Measurements from ENCODE around the gene VASP.

The VASP gene

DNA sequence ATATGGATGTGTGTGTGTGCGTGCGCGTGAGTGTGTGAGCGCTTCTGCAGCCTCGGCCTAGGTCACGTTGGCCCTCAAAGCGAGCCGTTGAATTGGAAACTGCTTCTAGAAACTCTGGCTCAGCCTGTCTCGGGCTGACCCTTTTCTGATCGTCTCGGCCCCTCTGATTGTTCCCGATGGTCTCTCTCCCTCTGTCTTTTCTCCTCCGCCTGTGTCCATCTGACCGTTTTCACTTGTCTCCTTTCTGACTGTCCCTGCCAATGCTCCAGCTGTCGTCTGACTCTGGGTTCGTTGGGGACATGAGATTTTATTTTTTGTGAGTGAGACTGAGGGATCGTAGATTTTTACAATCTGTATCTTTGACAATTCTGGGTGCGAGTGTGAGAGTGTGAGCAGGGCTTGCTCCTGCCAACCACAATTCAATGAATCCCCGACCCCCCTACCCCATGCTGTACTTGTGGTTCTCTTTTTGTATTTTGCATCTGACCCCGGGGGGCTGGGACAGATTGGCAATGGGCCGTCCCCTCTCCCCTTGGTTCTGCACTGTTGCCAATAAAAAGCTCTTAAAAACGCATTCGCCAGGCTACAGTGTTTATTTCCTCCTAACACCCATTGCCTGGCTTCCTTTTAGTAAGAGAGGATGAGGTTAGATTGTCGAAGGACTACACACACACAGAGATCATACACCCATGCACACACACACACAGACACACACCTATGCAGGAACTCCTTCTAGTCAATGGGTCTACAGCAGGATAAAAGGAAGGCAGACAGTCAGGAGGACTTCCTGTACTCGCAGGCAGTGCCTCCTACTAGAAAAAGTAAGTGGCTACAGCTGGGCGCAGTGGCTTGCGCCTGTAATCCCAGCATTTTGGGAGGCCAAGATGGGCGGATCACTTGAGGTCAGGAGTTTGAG is 32.4 kb upstream of the VASP start:
- no peak for DNase-seq

- DNase-seq: no peak
Measured at GRCh38 chr19:45475537-45476291, 31.6 kb upstream of the VASP start.

- no peak for DNase-seq
Measured at GRCh38 chr19:45476304-45476703, 31.0 kb upstream of the VASP start.

DNA sequence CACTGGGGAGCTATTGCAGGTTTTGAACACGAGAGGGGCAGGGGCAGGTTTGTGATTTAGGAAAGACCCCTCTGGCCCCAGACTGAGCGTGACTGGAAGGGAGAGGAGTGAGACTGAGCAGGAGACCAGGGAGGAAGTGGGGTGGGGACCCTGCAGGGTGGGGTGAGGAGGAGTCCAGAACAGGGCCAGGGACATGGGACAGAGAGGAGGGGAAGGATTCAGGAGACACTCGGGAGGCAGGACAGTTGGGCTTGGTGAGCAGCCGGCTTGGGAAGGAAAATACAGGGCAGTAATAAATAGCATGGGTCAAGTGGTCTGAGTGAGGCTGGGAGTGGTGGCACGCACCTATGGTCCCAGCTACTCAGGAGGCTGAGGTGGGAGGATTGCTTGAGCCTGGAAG is 30.1 kb upstream of the VASP start:
- DNase-seq: no peak

DNA sequence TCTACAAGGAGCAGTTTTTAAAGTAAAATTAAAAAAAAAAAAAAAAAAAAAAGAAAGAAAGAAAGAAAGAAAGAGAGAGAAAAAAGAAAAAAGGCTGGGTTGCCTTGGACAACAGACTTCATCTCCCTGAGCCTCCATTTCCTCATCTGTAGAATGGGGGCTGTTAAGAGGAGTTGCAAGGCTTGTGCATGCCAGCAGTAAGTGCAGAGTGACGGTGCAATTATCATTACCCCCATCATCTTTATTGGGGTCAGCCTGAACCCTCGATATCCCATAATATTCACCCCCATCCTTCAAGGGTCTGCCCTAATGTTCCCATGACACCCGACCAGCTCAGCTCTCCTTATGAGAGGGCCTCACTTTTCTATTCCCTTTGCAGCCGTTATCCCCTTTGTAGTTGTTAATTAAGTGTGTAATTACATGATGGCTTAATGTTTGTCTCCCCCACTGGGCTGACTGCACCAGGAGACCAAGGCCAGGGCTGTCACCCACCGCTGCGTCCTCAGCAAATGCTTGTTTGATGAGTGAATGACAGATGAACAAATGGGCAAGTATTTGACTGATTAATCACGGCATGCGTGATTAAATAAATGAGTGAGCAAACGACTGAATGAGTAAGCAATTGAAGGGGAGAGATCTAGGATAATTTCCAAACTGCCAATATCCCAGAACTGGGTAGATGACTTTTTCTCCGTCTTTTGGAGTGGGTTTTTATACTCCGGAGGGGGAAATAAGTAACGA is 29.4 kb upstream of the VASP start:
- no peak for DNase-seq

- peak; percentile 88 for DNase-seq
Measured at GRCh38 chr19:45478454-45479238, 28.6 kb upstream of the VASP start.

DNA sequence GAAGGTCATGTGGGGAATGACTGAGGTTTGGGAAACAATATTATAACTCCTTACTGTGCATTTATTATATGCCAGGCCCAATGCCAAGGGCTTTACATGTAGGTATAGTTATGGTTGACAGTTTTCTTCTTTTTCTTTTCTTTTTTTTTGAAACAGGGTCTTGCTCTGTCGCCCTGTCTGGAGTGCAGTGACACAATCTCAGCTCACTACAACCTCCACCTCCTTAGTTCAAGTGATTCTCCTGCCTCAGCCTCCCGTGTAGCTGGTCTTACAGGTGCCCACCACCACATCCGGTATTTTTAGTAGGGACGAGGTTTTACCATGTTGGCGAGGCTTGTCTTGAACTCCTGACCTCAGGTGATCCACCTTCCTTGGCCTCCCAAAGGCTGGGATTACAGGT is 24.2 kb upstream of the VASP start:
- DNase-seq: no peak

DNA sequence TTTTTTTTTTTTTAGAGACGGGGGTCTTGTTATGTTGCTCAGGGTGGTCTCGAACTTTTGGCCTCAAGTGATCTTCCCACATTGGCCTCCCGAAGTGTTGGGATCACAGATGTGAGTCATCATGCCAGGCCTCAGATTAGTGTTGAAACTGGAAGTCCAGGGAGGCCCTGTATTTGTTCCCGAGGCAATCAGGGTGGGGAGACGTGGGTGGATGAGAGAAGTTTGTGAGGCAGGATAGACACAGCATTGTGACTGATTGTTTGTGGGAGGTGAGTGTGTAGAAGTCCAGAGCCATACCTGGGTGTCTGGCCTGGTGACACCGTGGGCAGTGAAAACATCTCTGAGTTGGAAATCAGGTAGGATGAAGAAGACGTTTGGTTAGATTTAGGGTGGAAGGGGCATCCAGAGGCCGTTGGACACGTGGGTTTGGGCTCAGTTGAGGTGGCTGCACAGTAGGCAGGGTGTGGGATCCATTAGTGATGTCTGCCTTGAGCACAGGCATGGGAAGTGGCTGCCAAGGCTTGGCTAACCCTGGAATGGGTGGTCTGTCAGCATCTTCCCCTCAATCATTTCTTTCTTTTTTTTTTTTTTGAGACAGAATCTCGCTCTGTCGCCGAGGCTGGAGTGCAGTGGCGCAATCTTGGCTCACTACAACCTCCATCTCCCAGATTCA is 22.9 kb upstream of the VASP start:
- DNase-seq: no peak

DNA sequence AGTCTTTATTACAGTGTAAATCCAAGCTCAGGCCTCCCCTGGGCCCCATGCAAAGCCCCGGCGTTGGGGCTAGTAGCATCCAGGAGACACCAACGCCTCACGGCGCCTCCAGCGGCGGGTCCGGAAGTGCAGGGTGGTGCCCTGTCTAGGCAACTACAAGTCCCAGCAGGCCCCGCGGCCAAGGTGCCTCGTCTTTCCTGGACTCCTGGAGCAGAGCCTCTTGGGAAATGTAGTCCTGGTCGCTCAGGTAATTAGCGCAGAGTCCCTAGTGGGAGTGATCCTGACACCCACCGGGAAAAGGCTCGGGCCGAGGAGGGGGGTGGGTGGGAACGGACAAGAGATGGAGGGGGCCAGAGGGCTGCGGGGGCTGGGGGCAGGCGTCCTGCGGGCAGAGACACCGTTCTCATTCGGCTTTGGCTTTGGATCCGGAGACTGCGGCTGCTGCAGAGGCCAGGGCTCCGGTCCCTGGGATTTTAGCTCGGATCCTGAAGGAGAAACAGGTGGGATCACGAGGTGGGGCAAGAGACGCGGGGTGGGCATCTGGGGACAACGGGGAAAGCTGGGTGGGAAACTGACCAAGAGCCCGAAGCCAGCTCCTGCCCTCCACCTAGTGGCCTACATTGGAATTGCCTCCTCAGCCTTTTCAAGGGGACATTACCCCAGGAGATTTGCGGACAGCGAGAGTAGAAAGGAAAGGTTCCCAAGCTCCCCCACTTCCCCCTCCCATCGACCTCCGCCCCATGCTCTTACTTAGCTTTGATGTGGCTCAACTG is 21.8 kb upstream of the VASP start:
- peak; percentile 83 for DNase-seq

DNA sequence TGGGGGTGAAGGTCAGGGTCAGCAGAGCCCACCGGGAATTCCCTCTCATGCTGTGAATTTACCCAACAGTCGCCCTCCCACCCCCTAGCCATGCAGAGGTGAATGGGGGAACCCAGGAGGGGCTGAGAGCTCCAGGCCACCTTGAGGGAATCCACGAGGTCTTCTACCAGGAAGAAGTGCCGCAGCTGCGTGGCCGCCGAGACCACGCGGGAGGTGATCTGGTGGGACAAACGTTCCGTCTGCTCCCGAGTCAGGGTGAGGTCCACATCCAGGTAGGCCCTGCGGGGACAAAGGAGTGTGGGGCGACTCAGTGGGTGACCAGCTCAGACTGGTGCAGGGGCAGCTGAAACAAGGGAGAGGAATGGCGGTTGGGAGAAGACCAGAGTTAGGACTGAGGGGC is 18.6 kb upstream of the VASP start:
- DNase-seq: no peak

GRCh38 chr19:45489216-45489855 is 17.9 kb upstream of the VASP start:
- DNase-seq: no peak

- no peak for DNase-seq
Measured at GRCh38 chr19:45492137-45492626, 15.1 kb upstream of the VASP start.

GRCh38 chr19:45492627-45493470 is 14.4 kb upstream of the VASP start:
- no peak for DNase-seq

DNA sequence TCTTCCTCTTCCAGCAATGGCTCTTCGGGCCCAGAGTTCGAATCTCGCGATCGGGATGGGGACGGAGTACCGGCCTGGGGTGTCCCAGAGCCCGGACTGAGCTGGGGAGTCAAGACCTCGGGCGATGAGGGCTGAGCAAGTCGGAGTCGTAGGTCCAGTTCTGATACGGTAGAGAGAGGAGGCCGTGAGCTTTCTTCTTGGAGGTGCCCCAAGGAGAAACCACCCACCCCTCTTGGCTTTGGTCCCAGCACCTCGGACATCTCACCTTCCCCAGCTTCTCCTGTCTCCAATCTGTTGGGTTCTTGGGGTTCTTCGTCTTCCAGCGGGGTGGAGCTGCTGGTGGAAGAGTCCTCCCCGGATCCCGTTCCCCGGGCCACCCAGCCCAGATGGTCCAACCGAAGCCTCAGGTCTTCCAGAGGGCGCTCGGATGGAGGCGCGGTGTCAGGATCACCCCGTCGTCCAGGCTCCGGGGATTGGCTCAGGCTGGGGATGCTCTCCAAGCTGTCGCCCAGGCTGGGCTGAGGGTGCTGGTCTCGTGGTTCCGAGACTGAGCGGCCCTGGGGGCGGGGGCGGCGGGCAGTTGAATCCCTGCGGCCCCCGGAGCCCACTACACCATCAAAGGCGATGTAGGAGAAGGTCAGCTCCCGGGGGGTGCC is 12.9 kb upstream of the VASP start:
- DNase-seq: no peak

DNA sequence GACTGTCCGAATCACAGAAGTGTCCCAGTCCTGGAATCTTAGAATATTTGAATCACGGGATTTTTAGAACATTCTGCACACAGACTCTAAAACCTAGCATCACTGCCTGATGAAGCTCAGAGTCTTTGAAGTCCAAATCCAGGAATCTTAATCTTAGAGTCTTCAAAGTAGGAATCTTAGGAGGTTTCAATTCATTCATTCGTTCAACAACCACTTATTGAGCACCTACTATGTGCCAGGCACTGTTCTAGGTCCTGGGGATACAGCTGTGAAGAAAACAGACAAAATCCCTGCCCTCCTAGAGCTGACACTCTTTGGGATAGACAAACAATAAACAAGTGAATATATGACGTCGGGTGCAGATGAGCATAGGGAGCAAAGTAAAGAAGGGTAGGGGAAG is 12.1 kb upstream of the VASP start:
- no peak for DNase-seq

DNA sequence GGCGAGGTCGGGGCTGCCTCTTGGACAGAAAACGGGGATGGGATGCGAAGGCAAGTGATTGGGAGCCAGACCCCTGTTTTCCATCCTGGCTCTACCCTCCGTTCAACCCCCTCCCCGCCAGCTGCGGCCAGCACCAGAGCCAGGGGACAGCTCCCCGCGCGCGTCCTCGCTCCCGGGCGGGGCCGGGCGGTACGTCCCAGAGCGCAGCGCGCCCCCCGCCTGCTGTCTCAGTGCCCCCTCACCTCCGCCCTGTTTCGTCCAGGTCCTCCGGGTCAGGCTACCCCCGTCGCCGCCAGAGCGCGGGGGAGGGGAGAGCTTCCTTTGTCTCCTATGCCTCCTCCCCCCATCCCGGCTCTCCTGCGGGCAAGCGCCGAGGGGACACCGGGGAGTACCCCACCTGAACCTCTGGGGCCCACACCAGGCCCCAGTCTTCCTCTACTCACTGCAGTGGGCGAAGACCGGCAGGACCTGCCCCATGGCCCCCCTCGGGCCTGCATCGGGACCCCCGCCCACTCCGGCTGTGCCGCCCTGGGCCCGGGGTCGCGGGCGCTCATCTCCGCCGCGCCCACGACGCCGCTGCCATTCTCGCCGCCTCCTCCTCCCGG is 10.8 kb upstream of the VASP start:
- no peak for DNase-seq

- no peak for DNase-seq
Measured at GRCh38 chr19:45497791-45498190, 9.5 kb upstream of the VASP start.

DNA sequence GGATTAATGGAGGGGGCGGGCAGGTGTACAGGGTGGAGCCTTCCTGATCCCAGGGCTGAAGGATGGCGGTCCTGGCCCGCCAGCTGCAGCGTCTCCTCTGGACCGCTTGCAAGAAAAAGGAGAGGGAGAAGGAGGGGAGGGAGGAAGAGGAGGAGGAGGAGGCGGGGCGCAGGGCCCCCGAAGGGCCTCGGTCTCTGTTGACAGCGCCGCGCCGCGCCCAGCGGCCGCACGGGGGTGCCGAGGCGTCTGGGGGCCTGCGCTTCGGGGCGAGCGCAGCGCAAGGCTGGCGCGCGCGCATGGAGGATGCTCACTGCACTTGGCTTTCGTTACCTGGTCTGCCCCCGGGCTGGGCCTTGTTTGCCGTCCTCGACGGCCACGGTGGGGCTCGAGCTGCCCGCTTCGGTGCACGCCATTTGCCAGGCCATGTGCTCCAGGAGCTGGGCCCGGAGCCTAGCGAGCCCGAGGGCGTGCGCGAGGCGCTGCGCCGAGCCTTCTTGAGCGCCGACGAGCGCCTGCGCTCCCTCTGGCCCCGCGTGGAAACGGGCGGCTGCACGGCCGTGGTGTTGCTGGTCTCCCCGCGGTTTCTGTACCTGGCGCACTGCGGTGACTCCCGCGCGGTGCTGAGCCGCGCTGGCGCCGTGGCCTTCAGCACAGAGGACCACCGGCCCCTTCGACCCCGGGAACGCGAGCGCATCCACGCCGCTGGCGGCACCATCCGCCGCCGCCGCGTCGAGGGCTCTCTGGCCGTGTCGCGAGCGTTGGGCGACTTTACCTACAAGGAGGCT is 8.7 kb upstream of the VASP start, which contains the start of gene PPM1N:
Gene PPM1N, plus strand, starts transcription at position 33 of the 785 bp plus-strand sequence. Its CDS starts 30 bp downstream, at position 63.
- DNase-seq: no peak

All from NCI-H2227 treated with DMSO at 0.1 percent for 48 hours (cell line).